Suprapubic skin (tissue), 4 donors: Measurements from ENCODE around the gene TET3. TPM values are rescaled to one million over a fixed set of nuclear protein-coding genes. Genes with fewer than 3 reads are reported as not detected.
A peak's percentile ranks its signal among the peaks of the same experiment; 100 is the strongest.

Experiments
- DNase-seq, 2 donors: peaks; one replicate each; pipeline ENCODE4 v3.0.0-alpha.2; 2019; ENCODE audit warnings: low spot score in 2 of 2
- H3K27ac ChIP-seq: fragments of 200-600 bp; sonication (generic); one replicate; pipeline ENCODE4 v1.5.1; 2019
- H3K27me3 ChIP-seq: fragments of 200-600 bp; sonication (generic); one replicate; pipeline ENCODE4 v1.5.1; 2019
- H3K36me3 ChIP-seq: fragments of 200-600 bp; sonication (generic); one replicate; pipeline ENCODE4 v1.5.1; 2019
- H3K4me1 ChIP-seq: fragments of 200-600 bp; sonication (generic); one replicate; pipeline ENCODE4 v1.5.1; 2019
- H3K4me3 ChIP-seq: fragments of 200-600 bp; sonication (generic); one replicate; pipeline ENCODE4 v1.5.1; 2019; ENCODE audit warnings: mild to moderate bottlenecking
- H3K9me3 ChIP-seq: fragments of 200-600 bp; sonication (generic); one replicate; pipeline ENCODE4 v1.5.1; 2019
- EP300 ChIP-seq: sonication (generic); formaldehyde crosslinking; IDR thresholded peaks from one replicate; pipeline ENCODE4 v1.6.1; 2017; ENCODE audit warnings: antibody characterized with exemption
- POLR2A ChIP-seq, 2 donors: fragments of 450-650 bp; IDR thresholded peaks; one replicate each; pipeline ENCODE4 v1.6.1; 2017; ENCODE audit warnings: antibody characterized with exemption in 2 of 2, mild to moderate bottlenecking in 2 of 2, moderate library complexity in 2 of 2
- POLR2AphosphoS5 ChIP-seq, 3 donors: sonication (generic); formaldehyde crosslinking; IDR thresholded peaks; one replicate each; pipeline ENCODE4 v1.6.1; 2017; ENCODE audit warnings: antibody characterized with exemption in 3 of 3
- WGBS: methylation state at CpG from one replicate; pipeline ENCODE4 v1.1.5; 2018; 5-methylcytosine and 5-hydroxymethylcytosine counted together
- total RNA-seq, 4 donors: library from RNA; depleted of rRNA; stranded (reverse); fragments of >200 nt; gene quantifications; one replicate each; pipeline ENCODE4 v1.1.0, GENCODE V29; 2016
- TF ChIP-seq, protein P1 (sequence below), 2 donors: fragments of 200-600 bp in 1 of 2; fragments of 450-650 bp in 1 of 2; sonication (generic) in 1 of 2; IDR thresholded peaks; one replicate each; pipeline ENCODE4 v1.5.1; 2016 to 2019; ENCODE audit warnings: antibody characterized with exemption in 2 of 2, mild to moderate bottlenecking in 1 of 2, moderate library complexity in 1 of 2

TET3 gene
- total RNA-seq, 4 donors from 2014 or later = 53.6 to 75.3 (median 58.4) TPM

DNA sequence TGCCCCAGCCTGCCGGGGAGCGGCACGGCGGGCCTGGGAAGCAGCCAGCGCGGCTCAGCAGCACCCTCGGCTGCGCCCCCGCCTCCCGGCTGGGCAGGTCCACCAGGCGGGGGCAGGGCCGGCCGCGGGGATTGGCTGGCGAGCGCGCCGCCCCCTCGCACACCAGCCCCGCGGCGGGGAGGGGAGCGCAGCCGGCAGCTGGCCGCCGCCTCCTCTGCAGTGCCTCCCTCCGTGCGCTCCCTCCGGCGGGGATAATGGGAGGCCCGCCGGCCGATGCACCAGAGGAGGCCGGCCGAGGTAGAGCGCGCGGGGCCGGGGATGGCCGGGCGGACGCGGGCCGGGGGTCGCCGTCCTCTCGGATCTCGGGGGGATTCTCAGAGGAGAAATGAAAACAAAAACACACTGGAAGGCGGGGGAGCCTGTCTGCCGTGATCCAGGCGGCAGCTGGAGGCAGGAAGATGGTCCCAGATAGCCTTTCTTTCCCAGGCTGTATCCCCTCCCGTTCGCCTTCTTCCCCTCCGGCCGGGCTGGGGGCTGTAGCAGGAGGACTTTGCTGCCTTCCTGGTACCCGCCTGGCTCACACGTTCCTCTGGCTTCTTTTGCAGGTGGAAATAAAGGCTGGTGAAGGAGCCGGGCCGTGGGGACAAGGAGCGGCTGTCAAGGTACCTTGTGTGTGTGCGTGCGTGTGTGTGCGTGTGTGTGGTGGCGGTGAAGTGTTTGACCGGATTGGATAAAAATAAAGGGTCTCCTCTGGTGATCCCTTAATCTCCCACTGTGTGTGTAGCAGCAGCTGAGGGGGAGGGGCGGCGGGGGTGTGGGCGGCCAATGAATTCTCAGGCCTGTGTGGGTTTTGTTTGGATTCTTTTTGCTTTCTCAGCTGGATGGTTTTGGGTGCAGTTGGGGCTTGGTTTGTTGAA is 18.1 kb downstream of the TET3 start:
- peak in 1 of 2 donors; percentile 80 for DNase-seq
- Histone ChIP-seq H3K36me3 (no peaks in the 10 kb centered on the region), H3K4me3 (peak overlapping the region; percentile 57), H3K4me1 (peaks cover 83% of the 10 kb centered on the region), H3K27me3 (no peaks in the 10 kb centered on the region), H3K27ac (peak overlapping the region; percentile 27), H3K9me3 (no peaks in the 10 kb centered on the region)
- 5% methylated on average over 41 of the region's 68 CpGs for WGBS
- TF ChIP-seq EP300 = no peak
- no peak for TF ChIP-seq POLR2AphosphoS5 (IDR thresholded peaks at IDR 0.05)
- no peak for TF ChIP-seq POLR2A (IDR thresholded peaks at IDR 0.05)
- TF ChIP-seq, protein P1, sequence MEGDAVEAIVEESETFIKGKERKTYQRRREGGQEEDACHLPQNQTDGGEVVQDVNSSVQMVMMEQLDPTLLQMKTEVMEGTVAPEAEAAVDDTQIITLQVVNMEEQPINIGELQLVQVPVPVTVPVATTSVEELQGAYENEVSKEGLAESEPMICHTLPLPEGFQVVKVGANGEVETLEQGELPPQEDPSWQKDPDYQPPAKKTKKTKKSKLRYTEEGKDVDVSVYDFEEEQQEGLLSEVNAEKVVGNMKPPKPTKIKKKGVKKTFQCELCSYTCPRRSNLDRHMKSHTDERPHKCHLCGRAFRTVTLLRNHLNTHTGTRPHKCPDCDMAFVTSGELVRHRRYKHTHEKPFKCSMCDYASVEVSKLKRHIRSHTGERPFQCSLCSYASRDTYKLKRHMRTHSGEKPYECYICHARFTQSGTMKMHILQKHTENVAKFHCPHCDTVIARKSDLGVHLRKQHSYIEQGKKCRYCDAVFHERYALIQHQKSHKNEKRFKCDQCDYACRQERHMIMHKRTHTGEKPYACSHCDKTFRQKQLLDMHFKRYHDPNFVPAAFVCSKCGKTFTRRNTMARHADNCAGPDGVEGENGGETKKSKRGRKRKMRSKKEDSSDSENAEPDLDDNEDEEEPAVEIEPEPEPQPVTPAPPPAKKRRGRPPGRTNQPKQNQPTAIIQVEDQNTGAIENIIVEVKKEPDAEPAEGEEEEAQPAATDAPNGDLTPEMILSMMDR (IDR thresholded peaks at IDR 0.05) = no peak

DNA sequence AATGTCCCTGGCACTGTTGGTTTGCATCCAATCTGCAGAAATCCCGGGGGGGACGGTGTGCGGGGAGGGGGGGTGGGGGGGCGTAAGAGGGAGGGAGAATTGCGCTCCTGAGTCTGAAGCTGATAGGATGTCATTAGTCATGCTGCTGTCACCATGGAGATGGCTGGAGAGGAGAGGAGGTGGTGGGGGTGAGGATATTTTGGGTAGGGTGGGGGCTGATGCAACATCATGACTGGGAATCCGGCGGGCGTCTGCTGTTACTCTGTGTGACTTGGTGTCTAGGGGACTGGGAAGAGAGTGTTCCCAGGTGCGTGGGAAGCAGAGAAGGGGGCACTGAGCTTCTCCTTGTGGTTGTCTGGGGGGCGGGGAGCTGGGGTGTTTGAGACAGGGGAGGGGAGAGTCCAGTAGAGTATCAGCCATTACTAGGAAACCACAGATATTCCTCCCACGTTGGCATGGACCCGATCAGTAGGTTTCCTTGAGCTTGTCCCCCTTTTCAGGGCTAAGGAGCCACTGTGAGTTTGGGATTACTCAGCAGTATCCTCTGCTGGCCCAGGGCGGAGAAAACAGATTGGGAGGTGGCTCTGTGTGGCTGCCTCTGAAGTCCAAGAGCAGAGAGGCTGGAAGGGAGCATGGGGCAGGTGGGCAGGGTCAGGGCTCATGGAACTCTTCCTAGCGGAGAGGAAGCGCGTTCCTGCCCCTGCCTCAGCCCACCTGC is 18.9 kb downstream of the TET3 start:
- Histone ChIP-seq H3K4me1 (peaks cover 89% of the 10 kb centered on the region), H3K27ac (no peak overlapping the region), H3K36me3 (no peaks in the 10 kb centered on the region), H3K9me3 (no peaks in the 10 kb centered on the region), H3K27me3 (no peaks in the 10 kb centered on the region), H3K4me3 (peak overlapping the region; percentile 57)
- DNase-seq = no peak
- TF ChIP-seq EP300 = no peak
- TF ChIP-seq POLR2A (IDR thresholded peaks at IDR 0.05) = no peak
- TF ChIP-seq, protein P1 (IDR thresholded peaks at IDR 0.05) = no peak
- no peak for TF ChIP-seq POLR2AphosphoS5 (IDR thresholded peaks at IDR 0.05)
- WGBS = 46% methylated on average over 13 of the region's 16 CpGs

DNA sequence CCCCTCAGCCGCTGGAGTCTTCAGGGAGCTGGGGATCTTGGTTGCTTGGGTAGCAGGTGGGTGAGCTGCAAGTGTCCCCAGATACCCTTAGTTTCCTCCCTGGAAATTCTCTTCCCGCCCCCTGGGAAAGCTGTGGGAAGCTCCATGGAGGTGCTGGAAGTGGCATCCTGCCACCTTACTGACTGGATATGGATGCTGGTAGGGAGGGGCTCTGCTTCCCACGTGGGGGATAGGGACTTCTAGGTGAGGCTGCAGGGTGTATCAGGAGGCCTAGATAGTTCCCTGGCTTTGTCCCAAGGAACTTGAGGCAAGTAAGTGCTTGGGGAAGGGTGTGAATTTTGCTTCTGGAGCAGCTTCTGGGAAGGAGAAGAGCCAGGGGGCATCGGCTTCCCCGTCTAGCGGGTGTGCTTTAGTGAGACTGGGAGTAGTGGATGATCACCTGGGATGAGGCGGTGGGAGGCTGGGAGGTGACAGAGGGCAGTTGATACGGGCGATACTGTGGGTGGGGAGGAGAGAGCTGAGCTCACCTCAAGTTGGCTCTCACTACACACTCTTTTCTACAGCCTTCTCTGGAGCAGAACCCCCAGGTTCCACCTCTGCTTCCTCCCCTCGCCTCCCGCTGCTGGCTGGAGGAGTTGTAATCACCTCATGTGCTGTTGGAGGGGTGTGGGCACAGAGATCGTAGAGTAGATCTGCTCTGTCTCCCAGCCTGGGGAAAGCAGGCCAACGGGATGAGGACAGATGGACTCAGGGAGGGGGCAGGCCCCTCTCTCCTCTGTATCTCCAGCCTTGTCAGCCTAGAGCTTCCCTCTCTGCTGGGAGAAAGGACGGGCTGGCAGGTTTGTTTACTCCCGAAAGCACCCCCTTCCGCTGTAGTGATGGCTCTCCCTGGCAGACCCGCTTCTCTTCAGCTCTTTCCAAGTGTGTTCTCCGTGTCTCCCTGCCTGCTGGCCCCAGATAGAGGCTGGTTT is 19.8 kb downstream of the TET3 start:
- 72% methylated on average over 17 of the region's 18 CpGs for WGBS
- Histone ChIP-seq H3K4me1 (peaks cover 97% of the 10 kb centered on the region), H3K27me3 (no peaks in the 10 kb centered on the region), H3K36me3 (no peaks in the 10 kb centered on the region), H3K27ac (no peak overlapping the region), H3K9me3 (no peaks in the 10 kb centered on the region), H3K4me3 (no peak overlapping the region)
- TF ChIP-seq POLR2AphosphoS5 (IDR thresholded peaks at IDR 0.05) = no peak
- TF ChIP-seq, protein P1 (IDR thresholded peaks at IDR 0.05) = no peak
- no peak for TF ChIP-seq EP300
- TF ChIP-seq POLR2A (IDR thresholded peaks at IDR 0.05) = no peak
- no peak for DNase-seq

DNA sequence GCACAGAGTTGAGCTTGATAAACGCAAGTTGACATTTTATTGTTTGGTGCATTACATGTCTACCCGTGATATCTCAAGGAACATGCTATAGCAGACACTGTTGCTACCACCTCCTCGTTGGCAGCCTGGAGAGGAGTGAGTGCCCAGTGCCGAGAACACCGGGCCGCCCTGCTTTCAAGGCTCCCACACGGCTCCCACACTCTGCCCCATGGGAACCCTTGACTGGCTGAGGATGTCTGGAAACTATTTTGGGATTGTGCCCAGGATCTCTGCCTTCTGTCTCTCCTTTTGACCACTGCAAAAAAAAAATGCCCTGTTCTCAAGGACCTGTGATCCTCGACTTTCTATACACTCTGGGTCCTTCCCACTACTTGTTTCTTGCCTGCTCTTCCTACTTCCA is 21.1 kb downstream of the TET3 start:
- H3K36me3 ChIP-seq = no peaks in the 10 kb centered on the region
- no peak overlapping the region for H3K27ac ChIP-seq
- no peak for DNase-seq
- H3K27me3 ChIP-seq = no peaks in the 10 kb centered on the region
- 76% methylated on average over 8 of the region's 8 CpGs for WGBS
- peaks cover 97% of the 10 kb centered on the region for H3K4me1 ChIP-seq
- H3K9me3 ChIP-seq = no peaks in the 10 kb centered on the region
- no peak for TF ChIP-seq POLR2A (IDR thresholded peaks at IDR 0.05)
- TF ChIP-seq POLR2AphosphoS5 (IDR thresholded peaks at IDR 0.05) = no peak
- TF ChIP-seq EP300 = no peak
- TF ChIP-seq, protein P1 (IDR thresholded peaks at IDR 0.05) = no peak
- no peak overlapping the region for H3K4me3 ChIP-seq
